PC-9 (cell line): Measurements from ENCODE around the gene SLC35F6.

Experiments
- CTCF ChIP-seq: fragments of 200-600 bp; sonication (generic); conservative IDR thresholded peaks from 2 replicates; pipeline ENCODE4 v1.6.1; 2017; ENCODE audit warnings: mixed run types, antibody characterized with exemption, mild to moderate bottlenecking, moderate library complexity
- EZH2 ChIP-seq: fragments of 200-600 bp; sonication (generic); IDR thresholded peaks from 2 replicates; pipeline ENCODE4 v1.8.0; 2017; ENCODE audit warnings: antibody characterized with exemption, low read depth

- TF ChIP-seq CTCF = no peak
- no peak for TF ChIP-seq EZH2
Observed at GRCh38 chr2:26820932-26821331, 56.8 kb downstream of the SLC35F6 start.
